NOMO-1 (cell line): Measurements from ENCODE around the gene UPK1A.
"Not testable (repeated sequence)": the region's sequence is repeated elsewhere in the genome, so short reads cannot be mapped to it uniquely, and the experiment has no call there.

Source experiments
- DNase-seq, 2 experiments: peaks; one replicate each; lab custom pipeline; 2025; ENCODE audit not compliant: unreplicated experiment in 2 of 2; lab: John Stamatoyannopoulos, UW

UPK1A gene

DNA sequence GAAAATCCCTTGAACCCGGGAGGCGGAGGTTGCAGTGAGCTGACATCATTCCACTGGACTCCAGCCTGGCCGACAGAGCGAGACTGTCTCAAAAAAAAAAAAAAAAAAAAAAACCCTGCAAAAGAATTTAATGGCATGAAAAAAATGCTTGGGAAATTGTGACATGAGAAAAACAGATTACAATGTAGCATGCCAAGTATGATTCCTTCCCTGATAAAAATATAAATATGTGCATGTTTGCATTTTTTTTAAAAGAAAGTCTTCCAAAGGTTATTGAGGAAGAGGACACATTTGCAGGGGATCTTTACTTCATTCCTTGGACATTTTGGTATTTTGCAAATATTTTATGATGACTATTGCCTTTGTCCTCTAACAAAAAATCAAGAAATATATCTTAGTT lies 23.5 kb downstream of the UPK1A start:
- DNase-seq = no peak

DNA sequence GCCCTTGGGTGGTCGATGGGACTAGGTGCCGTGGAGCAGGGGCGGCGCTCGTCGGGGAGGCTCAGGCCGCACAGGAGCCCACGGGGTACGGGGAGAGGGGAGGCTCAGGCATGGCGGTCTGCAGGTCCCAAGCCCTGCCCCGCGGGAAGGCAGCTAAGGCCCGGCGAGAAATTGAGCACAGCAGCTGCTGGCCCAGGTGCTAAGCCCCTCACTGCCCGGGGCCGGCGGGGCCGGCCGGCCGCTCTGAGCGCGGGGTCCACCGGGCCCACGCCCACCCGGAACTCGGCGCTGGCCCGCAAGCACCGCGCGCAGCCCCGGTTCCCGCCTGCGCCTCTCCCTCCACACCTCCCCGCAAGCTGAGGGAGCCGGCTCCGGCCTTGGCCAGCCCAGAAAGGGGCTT lies 24.8 kb downstream of the UPK1A start:
- DNase-seq = not testable (repeated sequence)

DNA sequence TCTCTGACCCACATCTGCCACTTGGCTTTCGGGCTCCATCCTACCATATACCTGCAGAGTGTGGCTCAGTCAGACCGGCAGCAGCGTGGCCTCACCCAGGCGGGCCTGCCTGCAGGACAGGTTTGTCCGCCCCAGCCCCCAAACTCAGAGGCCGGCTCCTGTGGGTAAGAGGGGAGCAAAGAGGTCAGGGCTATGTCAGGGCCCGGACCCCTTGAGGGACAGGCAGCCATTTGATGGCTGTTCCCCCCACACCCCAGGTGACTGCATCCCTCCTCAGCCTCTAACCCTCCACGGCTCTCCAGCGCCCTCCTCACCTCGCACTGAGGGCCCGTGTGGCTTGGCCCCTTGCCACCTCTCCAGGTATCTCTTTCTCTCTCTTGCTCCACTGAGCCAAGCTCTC lies 25.7 kb downstream of the UPK1A start:
- DNase-seq = no peak

DNA sequence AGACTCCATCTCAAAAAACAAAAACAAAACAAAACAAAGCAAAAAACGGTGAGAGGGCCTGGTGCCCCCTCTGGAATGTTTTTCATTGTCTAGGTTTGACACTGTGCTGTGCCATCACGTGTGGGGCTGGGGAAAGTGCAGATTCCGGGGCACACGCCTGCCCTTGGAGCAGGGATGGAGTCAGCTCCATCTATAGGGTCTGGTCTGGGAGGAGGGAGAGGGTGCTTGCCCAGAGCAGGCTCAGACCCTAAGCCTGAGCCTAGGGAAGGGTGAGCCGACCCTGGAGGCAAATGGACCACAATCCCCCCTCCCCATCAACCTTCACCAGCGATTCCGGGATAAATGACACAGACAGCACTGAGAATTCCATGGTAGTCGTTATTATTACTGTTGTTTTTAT lies 27.1 kb downstream of the UPK1A start:
- no peak for DNase-seq

DNA sequence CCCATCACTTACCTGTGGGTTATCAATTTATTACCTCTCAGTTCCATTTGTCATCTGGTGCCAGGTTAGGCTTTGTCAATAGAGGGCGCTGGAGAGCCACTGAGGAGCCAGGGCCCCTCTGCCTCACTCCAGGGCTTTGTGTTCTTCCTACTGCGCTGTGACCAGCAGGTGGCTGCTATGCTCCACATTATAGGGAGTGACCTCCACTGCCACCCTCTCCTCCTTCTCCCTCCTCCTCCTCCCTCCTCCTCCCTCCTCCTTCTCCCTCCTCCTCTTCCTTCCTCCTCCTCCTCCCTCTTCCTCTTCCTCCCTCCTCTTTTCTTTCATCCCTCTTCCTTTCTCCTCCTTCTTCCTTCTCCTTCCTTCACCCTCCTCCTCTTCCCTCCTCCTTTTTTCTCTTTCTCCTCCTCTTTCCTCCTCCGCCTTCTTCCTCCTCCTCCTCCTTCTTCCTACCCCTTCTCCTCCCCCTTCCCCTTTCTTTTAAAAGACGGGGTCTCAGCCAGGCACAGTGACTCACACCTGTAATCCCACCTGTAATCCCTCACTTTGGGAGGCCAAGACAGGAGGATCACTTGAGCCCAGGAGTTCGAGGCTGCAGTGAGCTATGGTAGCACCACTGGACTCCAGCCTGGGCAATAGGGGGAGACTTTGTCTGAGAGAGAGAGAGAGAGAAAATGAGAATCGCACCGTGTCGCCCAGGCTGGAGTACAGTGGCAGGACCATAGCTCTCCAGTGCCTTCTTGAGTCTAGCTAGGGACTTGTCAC lies 27.7 kb downstream of the UPK1A start:
- peak; percentile 58 to 81 for DNase-seq

DNA sequence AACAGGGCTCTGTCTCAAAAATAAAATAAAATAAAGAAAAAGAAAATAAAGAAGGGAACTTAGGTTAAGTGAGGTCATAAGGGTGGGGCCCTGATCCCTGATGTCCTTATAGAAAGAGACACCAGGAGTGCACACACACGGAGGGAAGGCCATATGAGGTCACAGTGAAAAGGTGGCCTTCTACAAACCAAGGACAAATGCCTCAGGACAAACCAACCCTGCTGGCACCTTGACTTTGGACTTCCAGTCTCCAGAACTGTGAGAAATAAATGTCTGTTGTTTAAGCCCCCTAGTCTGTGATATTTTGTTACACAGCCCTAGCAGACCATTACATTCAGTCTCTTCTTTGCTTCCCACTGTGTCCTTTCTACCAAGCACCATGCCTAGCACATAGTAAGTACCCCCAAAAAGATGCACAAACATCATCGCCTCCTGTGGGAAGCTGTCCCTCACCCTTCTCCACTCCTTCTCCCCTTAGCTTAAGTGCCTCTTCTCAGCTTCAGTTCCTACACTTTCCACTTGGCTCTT lies 29.6 kb downstream of the UPK1A start:
- no peak for DNase-seq

DNA sequence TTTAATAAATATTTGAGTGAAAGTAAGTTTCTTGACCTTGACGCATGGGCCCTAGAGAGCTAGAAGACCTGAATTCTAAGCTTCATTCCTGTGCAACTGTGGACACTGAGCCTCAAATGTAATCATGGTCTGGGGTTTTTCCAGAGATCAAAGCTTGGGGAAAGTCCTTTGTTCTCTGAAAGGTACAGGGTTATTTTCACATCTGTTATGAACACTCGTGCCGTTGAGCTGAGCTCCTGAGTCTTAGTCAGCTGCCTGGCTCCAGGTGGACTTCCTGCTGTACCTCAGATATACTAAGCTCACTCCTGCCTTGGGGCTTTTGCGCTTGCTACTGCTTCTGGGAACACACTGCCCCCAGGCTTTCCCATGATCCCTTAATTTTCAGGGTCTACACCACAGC lies 30.5 kb downstream of the UPK1A start:
- no peak for DNase-seq

DNA sequence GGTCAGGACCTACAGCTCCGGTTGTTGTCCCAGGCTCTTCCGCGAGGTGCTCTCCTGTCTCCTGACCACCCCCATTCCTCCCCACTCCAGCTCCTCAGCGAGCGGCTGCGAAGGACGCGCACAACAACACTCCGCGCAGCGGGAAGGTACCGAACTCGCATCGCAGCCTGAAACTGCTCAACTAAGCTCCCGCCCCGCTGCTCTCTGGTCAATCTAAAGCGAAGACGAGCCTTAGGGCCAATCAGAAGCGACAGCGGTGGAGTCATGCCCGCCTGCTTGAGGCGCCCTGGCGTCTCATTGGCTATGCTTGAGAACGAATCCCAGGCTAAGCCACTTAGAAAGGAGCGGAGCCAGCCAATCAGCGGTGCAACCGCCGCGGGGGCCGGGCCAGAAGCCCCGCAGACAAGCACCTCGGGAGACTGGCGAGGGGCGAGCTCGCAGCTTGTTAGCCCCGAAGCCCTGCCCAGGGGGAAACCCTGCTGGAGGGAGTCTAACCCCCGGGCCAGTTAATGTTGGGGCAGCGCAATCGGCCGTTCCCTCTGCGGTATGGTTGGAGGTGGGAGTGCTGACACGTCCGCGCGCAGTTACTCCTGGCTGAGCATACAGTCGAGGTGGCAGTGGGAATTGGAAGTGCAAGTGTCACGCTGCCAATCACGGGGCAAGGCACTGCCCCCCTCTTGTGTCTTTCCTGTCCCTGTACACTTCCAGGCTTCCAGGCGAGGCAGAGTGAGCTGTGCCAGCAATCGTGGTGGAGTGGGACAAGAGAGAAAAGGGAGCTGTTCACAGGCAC lies 36.1 kb downstream of the UPK1A start:
- DNase-seq = peak; percentile 95 to 96

DNA sequence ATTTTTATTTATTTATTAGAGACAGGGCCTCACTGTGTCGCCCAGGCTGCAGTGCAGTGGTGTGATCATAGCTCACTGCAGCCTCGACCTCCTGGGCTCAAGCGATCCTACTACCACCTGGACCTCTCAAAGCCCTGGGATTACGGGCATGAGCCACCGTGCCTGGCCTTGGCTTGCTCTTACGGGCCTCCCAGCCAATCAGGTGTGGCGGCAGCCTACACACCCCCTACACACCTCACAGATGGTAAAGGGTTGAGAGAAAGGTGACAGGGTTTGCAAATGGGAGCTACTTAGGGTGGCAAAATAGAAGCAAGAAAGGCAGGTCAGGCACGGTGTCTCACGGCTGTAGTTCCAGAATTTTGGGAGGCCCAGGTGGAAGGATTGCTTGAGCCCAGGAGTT lies 37.0 kb downstream of the UPK1A start:
- DNase-seq = no peak

DNA sequence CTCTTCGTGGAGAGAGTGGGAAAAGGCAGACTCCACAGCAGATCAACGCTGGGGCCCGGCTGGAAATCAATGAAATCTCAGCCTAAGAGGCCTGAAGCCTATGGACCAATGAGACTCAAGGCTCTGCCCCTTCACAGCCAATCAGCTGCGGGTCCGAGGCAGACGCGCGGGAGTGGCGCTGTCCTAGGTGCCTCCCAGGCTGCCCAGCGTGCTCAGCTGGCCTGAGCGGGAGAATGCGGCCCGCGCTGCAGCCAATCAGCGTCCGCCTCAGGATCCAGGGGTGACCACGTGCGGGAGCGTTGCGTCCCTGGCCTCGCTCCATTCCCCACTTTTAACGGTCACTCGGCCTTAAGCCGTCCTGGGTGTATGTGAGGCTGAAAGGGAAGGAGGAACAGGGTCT lies 37.9 kb downstream of the UPK1A start, which contains the start of gene ZBTB32:
Gene ZBTB32 (plus strand): TSS at position 341 of the 400 bp plus-strand sequence. CDS start 10,069 bp downstream, outside the sequence.
- no peak for DNase-seq

DNA sequence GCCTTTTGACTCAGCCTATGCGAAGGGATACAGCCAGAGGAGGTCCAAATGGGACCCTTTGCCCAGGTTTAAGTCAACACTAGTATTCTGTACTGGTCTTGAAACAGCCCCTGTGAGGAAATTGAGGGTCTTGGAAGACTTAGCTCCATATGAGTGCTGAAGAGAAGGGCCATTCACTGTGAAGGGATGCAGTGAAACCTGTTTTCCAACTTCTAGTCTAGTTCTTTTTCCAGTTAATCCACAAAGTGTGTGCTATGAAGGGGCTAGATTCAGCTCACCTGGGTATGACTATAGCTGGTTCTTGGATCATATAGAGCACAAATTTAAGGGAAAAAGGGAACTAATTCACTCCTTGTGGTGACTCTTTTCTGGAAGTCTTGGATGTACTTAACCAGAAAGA lies 42.1 kb downstream of the UPK1A start:
- no peak for DNase-seq

DNA sequence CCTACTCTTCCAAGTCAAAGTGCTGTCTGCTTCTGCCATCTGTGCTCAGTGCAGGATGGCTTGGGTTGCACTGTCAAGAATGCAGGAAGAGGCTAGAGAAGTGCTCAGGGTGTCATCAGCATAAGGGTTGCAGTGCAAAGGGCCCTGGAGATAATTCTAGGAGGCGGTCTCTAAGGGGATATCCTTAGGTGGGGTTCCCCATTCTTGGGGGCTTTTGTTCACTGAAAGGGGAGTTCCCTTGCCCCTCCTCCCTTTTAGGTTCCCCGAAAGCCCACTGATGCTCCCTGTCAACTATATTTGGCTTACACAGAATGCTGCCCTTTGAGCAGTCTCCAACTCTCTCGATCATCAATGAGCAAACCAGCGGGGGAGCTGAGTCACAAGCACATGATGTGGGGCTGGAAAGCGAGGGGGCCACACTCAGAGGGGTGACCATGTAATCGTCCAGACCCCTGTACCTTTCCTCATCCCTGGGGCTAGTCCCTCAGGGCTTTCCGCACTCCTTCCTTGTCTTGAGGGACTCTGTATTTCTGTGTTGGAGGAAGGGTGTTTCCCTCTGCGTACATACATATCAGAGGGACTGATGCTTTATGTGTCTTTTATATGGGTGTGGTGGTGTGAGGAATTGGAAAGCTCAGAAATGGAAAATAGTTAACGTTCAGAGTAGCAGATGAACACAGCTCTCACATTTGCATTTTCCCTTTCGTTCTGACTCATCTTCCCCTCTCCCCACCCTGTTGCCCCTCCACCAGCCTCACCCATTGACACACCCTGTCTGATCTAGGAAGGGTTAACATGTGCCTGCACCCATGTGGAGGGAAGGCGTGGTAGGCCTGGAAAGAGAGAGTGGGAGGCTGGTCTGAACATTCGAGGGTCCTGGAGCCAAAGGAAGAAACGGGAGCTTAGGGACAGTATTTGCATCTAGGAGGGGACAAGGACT lies 44.7 kb downstream of the UPK1A start:
- no peak for DNase-seq

DNA sequence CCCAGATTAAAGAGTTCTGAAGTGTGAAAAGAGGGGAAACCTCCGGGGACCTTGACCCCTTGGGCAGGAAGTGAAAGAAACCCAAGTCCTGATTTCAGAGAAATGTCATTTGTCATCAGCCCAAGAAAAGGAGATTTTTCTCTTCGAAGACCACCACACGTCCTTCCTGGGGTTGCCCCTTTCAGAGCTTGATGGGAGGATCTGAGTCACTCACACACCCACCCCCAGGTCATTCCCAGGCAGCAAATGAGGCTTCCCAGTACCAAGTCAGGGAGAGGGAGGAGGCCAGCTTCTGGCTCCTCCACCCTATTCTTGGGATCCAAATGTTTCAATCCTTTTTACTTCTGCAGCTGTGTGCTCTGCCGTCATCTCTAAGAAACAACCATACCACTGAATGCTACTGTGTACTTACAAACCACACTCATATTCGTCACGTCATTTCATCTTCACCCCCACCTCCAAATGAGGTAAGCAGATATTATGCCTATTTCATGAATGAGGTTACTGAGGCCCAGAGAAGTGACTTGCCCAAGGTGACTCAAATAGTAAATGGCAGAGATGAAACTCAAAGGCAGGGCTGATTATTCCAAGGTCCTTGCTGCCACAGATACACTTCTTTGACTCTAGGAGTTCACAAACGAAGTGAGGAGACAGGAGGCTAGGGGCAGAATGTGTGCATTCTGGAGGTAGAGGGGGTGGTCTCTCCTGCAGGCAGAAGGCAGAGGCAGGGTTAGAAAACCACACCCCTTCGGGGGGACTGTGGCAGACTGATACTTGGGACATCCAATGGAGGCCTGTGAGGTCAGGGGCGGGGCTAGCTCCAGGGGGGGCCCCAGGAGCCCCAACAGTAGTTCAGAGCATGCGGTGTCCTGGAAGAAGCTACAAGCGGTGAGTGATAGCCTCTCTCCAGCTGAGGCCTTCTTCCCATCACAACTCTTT lies 46.5 kb downstream of the UPK1A start:
- no peak for DNase-seq

DNA sequence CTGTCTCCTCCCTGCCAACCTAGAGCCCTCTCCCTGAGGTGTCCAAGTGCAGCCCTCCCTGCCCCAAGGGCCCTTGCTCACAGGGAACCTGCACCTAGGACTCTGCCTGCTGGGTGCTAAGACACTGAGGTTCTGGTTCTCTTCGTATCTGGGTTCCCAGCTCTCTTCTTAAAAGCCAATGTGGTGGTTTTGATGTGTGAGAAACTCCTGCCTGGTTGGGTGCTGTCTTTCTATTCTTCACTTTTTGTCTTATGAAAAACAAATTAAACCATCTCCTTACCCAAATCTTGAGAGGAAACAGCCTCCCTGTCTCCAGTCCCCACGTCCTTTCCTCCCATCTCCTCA lies 47.2 kb downstream of the UPK1A start:
- DNase-seq = no peak

DNA sequence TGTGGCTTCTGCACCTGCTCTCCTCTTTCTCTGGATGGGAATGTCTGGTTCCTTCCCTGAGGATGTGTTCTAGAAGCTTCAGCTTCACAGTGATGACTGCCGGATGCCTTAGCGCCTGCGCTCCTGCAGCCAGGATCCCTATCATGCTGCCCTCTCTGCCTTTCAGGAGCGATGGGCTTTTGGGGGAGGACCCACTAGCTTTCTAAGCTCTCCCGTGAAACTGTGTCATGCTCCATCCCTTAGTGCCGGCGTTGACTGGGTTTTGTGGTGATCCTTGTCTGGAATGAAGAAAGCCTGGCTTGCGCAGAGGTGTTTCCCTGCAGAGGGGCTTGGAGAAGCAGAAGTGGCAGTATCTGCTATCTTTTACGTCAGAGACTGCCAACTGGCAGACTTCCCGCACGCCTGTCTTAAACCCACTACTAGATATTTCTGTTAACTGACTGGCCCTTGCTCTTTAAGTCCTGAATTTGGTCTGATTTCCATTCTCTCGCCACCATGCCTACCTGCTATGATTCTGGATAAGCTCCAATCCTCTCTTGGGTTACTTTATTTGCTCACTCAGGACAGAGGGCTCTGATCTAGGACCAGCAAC lies 47.7 kb downstream of the UPK1A start:
- no peak for DNase-seq

DNA sequence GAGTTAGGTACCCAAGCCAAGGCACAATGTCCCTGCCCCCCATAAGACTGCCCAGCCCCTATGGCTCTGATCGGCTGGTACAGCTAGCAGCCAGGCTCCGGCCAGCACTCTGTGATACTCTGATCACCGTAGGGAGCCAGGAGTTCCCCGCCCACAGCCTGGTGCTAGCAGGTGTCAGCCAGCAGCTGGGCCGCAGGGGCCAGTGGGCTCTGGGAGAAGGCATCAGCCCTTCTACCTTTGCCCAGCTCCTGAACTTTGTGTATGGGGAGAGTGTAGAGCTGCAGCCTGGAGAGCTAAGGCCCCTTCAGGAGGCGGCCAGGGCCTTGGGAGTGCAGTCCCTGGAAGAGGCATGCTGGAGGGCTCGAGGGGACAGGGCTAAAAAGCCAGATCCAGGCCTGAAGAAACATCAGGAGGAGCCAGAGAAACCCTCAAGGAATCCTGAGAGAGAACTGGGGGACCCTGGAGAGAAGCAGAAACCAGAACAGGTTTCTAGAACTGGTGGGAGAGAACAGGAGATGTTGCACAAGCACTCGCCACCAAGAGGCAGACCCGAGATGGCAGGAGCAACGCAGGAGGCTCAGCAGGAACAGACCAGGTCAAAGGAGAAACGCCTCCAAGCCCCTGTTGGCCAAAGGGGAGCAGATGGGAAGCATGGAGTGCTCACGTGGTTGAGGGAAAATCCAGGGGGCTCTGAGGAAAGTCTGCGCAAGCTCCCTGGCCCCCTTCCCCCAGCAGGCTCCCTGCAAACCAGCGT lies 48.5 kb downstream of the UPK1A start:
- no peak for DNase-seq

DNA sequence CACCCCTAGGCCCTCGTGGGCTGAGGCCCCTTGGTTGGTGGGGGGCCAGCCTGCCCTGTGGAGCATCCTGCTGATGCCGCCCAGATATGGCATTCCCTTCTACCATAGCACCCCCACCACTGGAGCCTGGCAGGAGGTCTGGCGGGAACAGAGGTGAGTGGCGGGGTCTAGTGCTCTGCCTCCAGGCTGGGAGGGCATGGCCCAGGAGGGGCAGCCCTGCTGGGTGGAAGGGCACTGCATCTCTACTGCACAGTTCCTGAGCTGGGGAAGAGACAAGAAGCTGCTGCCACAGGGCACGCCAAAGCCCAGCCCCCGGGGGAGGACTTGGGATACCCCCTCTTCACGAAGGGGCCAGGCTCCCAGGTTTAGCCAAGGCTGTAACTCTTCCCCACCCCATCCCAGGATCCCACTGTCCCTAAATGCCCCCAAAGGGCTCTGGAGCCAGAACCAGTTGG lies 49.1 kb downstream of the UPK1A start:
- DNase-seq = no peak

DNA sequence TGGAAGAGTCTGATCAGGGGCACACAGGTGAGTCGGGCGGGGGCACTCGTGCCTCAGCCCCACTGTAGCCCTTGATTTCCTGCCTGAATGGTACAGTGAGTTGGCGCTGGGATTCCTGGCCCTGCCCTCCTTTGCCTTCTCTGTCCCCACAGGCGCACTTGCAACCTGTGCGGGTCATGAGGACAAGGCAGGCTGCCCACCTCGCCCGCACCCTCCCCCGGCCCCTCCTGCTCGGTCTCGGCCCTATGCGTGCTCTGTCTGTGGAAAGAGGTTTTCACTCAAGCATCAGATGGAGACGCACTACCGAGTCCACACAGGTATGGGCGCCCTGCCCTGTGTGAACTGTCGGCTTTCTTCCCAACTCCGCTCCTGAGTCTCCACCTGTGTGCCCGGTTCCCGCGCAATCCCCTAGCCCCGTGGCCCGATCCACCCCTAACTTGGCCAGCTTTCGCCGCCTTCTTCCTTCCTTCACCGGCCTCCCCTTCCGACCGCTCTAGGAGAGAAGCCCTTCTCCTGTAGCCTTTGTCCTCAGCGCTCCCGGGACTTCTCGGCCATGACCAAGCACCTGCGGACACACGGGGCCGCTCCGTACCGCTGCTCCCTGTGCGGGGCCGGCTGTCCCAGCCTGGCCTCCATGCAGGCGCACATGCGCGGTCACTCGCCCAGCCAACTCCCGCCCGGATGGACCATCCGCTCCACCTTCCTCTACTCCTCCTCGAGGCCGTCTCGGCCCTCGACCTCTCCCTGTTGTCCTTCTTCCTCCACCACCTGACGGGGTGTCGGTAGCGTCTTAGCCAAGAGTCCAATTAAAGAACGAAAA lies 49.9 kb downstream of the UPK1A start:
- DNase-seq = no peak
